HUDEP-2 (cell line): Measurements from ENCODE around the gene CTXN1.
"Not testable (repeated sequence)": the region's sequence is repeated elsewhere in the genome, so short reads cannot be mapped to it uniquely, and the experiment has no call there.

ENCODE experiments used
- DNase-seq, 76 experiments: peaks; one replicate each; lab custom pipeline; 2025; ENCODE audit not compliant: unreplicated experiment in 76 of 76; lab: John Stamatoyannopoulos, UW

CTXN1 gene

DNA sequence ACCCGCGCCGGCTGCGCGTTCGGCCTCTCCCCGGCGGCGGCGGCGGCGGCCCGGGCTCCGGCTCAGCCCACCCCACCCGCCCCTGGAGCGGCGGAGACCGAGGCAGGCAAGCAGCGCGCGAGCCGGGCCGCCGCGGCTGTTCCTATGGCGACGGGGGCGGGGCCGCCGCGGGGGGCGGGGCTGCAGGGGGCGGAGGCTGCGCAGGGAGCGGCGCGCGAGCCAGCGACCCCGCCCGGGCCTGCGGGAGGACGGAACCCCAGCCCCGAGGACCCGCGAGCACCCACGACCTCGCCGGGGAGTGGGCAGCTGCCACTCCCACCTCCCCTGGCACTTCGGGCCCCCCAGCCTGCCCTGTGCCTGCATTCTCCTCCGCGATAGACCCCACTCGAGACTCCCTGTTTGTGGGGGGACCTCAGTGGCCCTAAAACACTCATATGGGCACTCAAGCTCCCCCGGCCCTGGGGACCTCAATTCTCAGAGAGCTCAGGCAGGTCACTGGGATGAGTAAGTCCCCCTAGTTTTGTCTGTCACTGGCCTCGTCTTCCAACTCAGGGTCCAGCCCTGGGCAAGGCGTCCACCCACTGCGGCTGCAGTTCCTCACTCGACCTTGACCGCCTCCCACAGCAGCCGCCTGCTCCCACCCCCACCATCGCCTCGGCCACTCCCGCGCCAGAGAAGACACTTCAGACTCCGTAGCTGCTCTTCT is at the start of gene CTXN1:
CTXN1 (minus strand) TSS at position 115 of the 706 bp plus-strand sequence. CDS start 597 bp downstream, outside the sequence.
- peak in 65 of 76 experiments; percentile 24 to 90 (median 71) for DNase-seq

DNA sequence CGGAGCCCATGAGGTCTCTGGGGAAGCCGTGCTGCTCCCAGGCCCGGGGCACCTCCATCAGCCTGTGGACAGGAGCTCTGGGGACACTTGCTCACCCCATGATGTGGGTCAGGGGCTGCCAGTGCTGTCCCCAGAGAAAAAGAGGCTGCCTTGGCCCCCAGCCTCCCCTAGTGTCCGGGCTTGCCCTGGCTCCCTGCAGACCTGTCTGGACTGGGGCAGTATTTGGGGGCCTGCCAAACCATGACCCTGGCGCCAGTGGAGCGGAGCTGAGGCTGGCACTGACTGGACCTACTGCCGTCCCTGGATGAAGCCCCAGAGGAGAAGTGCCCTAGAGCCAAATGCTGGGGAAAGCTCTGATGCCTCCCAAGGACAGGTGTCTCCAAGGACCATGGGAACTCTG is 49.1 kb upstream of the CTXN1 start:
- no peak for DNase-seq

DNA sequence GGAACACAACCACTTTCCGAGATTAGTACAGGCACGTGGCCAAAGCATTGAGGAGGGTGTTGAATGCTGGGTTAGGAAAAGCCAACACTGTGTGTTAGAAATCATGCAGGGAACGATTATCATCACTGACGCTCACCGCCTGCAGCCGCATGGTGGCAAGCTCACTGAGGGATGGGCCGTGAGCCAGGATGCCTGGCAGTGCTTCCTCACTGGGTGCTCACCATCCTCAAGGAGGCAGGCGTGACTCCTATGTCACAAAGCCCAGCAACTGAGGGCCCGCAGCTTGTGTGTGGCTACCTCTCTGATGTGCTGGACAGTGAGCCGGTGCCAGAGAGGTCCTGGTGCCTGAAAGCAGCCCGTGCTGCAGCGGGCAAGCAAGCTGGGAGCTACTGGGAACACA is 47.9 kb upstream of the CTXN1 start:
- no peak for DNase-seq

DNA sequence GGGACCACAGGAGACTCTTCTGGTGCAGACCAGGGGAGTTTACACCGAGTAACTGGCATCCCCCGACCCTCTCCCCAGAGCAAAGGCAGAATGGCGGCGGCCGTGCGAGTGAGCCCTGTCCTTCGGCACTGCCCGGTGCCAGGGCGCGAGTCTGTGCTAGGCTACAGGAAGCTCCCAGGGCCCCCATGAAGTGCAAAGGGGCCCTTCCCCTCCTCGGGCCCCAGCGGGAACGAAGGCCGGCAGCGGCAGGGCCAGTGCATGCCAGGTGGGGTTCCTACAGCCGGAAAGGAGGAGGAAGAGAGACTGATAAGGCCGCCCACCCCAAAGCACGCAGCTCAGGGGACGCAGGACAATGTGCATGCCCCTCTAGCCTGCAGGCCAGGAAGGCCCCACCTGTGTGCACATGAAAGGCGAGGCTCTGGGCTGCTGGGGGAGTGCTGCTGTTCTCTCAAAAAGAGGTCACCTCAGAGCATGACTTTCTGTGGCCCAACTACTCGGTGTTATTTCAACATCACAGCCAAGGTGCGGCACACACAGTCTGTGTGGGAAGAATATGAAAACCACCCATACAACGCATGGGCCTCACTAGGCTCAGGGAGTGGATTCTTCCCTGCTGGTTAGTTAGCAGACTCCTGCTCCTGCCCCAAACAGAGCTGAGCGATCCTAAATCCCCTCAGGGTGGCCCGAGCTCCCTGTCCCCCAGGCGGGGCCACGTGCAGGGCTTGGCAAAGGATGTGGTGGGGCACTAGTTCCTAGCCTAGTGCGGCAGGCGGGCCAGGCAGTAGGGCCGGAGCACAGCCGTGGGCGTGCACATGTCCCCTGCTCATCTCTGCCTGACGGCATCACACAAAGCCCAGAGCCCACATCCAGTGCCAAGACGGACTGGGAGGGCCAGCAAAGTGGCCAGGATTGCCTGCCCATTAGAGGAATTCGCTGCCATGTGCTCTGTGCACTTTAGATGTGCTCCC is 45.9 kb upstream of the CTXN1 start:
- DNase-seq = no peak

DNA sequence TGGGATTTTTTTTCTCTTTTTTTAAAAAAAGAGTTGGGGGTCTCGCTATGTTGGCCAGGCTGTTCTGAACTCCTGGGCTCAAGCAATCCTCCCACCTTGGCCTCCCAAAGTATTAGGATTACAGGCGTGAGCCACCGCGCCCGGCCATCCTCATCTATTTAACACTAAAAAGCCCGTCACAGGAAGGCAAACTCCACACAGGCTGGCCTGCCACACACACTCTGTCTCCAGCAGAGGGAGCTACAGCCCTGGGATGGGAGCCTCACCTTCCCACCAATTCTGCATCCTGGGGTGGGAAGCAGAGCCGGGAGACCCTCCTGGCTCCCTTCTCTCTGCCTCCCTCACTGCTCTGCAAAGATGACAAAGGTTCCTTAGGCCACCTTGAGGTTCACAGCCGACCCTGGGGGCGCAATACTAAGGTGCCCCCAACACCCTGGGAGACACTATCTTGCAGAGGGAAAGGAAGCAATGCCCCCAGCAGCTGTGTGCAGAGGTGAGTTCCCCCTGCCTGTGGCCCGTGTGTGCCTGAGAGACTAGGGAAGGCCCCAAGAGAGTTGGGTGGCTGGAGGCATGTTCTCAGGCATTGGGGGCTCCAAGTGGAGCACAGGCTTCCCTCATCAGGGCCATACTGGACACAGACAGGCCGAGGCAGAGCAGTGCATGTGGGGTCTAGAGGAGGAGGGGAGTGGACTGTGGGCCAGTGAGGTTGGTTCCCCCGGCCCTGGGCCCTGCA is 44.9 kb upstream of the CTXN1 start:
- peak in 42 of 76 experiments; percentile 7 to 59 (median 35) for DNase-seq

DNA sequence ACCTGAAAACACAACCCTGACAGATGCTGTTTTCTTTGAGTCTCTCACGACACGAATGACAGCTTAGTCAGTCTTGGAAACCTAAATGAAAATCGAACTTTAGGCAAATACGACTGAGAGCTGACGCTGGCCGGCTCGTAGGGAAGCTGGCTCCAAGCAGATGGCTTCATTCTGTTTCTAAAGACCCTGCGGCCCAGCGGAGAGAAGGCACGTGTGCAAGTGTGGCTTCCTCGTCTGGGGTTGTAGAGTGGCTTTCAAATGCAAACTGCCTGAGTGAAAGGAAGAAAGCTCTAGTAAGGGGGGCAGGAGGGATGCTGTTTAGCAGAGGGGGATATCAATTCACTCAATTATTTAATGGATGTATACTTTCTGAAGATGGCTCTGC is 43.6 kb upstream of the CTXN1 start:
- DNase-seq = no peak

DNA sequence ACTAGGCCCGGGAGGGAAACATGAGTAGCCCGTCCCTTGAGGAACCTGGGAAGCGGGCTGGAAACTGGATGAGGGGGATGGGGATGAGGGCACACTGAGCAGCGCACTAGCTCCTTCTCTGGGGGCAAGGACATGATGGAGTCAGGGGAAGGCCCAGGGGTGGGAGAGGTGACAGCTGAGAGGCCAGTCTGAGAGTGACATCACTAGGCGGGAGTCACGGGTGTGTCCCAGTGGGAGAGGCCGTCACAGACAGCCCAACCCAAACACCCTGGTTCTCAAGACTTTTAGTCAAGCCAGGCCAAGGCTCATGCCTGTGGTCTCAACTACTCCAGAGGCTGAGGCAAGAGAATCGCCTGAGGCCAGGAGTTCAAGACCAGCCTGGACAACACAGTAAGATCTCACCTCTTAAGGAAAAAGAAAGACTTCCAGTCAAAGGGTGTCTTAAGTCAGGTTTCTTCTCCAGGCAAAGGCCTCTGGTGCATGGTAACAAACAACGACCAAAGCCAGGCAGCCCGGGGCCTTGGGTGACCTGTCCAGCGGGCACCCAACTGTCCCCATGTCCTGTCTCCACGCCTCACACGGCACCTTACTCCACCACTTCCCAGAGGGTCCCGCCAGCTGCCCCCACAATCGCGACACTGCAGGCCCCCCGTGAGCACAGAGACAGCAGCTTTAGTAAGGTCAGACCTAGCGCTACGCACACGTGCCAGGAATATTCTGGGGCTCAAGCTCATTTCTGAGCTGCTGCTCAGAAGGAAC is 43.0 kb upstream of the CTXN1 start:
- DNase-seq = peak in 37 of 76 experiments; percentile 5 to 62 (median 28)

DNA sequence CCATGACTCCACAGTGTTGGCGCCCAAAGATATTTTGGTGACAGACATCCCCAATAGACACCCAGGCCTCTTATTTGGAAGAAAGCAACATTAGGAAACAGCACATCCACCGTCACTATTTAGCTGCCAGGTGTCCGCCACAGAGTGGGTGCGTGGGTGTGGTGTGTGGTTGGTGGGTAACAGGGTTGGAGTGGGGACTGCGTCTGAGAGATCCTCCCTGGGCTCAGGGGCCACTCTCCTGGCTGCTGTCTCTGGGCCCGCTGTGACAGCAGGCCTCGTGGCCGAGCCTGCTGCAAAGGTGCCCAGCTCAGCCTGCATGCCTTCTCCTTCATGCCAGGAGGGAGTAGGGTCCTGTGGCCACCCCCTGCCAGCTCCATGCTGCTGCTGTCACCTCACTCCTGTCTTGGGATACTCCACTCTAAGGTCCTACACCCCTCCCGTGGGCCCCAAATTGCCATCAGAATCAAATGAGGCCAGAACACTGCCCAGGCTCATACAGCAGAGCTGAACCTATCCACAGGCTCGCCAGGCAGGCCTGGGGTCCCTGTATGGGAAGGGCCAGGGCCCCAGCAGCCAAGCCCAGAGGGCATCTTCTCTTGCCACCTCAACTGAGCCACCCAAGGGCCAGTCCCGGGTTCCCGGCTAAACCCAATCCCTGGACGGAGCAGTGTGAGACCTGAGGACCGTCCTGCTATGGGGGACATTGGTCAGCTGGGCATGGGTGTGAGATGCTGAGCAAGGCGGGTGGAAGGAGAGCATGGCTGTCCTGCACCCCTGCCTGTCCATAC is 42.3 kb upstream of the CTXN1 start:
- DNase-seq = no peak

DNA sequence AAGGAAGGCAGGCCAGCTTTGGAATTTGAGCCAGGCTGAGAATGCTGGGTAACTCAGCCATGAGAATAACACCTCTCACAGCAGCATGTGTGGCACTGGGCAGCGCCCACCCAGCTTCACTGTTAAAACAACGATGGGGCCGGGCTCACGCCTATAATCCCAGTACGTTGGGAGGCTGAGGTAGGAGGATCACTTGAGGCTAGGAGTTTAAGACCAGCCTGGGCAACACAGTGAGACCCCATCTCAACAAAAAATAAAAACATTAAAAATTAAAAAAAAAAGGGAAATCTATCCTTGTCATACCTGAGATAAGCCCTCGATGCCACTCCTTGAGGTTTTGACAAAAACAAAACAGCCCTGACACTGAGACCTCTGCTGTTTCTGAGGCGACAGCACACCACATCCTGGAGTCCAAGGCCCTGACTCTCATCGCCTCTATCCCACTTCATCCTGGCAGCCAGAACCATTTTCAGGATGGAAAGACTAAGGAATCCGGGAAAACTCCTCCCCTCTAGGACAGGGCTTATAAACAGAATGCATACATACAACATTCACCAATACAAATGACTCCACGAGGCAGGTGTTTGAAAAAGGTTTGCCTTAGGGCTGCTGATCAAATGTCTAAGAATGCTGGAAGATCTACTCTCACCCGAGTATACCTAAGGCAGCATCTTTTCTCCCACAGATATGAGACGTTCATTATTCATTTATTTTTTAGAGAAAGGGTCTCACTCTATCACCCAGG is 40.2 kb upstream of the CTXN1 start:
- DNase-seq = no peak

DNA sequence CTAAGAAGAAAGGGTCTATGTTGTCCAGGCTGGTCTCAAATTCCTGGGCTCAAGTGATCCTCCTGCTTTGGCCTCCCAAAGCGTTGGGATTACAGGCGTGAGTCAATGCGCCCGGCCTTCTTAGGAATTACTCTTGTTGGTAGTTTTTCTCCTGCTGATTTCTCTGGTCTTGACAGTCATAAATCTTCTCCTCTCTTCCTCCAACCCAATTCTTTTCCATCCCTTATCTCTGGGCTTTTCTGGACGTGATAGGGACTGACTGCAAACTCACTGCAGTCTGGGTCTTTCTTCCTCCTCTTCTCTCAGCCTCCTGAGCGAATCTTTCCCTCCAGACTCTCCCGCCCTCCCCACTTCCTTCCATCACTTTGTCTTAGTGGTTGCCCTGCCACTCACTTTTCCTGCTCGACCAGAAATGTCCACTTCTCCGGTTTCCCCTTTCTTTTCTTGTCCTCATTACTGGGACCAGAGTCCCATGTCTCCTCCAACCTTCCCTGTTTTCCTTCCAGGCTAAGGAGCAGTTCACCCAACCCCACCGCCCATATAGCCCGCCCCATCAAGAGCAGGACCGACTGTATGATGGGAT is 39.4 kb upstream of the CTXN1 start:
- DNase-seq = no peak

DNA sequence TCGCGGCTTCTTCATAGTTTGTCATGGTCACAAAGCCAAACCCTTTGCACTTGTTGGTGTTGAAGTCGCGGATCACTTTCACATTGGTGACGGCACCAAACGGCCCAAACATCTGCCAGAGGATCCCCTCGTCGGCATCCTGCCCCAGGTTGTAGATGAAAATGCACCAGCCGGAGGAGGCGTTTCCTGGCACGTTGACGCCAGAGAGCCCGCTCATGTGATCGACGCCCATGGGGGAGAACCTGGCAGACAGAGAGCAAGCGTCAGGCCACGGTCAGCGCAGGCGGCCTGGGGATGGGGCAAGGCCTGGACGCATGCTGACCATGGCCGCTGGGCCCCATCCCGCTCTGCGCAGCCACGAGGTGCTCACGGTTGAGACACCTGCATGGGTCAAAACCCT is 37.6 kb upstream of the CTXN1 start:
- DNase-seq = no peak

DNA sequence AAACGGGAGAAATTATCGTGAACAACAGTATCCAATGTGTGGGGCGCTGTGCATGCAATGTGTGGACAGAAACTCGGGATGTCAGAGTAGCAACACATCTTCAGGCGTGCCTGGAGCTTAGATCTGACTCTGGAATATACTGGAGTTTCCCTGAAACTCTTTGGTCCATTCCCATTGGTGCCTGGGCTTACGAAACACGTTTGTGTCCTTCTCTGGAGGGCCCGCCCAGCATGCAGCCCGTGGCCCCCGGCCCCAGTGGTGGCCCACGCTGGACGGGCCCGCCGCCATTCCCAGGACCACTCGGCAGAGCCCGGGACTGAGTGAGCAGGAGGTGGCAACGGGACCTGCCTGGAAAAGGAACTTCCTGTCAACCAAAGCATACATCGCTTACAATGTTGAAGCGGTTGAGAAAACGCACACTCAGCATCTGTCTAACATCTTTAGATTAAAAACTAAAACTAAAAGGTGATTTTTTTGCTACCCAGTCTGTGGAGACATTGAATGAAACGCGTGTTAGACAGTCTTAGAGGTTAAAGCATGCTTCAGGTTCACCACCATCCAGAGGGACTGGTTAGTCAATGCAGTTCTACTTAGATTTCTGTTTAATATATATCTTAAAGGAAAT is 36.8 kb upstream of the CTXN1 start:
- DNase-seq = no peak

DNA sequence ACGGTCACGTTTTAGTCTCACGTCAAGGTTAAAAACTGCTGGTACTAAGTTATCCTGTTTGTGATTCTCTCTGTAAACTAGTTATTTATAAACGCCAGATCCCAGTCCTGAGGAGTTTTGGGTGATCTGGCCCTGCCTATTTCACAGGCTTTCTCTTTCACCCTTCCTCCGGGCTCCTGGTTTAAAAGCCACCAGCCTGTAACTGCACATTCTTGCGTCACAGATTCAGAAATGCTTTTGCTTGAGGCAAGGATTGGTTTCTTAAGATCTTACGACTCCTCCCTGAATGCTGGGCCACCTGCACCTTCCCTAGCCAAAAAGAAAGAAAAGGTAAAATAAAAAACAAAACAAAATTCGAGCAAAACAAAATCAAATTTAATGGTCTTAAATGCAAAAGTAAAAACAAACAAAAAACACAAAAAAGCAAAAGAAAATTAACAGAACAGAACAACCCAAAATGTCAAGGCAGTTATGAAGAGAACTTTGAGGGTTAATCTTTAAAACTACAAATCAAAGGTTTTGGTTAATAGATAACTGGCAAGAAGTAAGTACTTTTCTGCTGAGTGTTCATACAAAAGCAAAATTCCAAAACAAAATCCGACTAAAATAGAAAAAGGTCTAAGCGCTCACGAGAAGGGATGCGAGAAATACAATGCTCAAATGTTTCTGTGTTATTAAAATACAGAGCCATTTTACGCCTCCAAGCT is 36.1 kb upstream of the CTXN1 start:
- DNase-seq = no peak

DNA sequence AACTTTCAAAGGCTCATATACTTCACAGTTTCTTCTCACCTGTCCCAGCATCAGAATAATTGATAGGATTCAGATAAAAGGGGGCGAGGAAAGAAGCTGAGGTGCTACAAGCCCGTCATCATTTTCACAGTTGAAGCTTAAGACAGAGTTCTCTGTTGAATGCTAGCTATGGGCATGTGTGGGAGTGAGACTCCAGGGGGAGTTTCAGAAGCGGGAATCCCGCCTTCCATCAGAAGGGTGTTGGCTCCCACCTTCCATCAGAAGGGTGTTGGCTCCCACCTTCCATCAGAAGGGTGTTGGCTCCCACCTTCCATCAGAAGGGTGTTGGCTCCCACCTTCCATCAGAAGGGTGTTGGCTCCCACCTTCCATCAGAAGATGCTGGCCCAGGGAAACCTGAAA is 35.1 kb upstream of the CTXN1 start:
- not testable (repeated sequence) for DNase-seq

DNA sequence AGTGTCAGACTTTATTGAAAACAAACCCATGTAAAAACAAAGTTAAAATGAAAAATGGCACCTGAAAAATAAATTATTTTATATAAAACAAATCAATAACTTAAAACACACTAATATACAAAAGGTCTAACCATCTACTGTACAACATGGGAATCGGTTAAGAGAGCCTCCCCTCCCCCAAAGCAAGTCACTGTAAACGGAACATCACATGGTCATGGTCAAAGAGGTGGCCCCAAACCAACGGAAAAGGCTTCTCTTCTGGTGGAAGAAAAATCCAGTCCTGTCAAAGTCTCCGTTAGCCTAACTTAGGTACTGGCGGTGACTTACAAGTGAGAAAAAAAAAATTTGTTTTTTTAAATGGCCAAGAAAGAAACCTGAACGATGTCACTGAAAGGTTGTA is 33.3 kb upstream of the CTXN1 start:
- peak in 2 of 76 experiments; percentile 26 to 37 for DNase-seq

DNA sequence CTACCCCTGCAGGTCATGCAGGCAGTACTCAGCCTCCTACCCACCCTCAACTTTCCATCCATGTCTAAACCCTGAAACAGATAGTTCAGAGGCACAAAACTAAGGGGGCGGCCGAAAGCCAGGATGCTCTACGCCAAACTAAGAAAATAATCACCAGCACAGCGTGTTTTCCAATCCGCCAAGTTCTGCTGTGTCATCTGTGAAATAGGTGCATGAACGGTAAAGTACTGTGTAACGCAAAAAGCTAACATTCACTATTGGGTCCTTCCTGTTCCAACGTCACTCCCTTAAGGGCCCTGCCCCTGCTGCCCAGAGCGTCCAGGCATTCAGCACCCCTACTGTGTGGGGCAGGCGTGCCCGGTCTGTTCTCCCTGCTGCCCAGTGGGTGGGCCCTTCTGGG is 29.8 kb upstream of the CTXN1 start:
- no peak for DNase-seq

DNA sequence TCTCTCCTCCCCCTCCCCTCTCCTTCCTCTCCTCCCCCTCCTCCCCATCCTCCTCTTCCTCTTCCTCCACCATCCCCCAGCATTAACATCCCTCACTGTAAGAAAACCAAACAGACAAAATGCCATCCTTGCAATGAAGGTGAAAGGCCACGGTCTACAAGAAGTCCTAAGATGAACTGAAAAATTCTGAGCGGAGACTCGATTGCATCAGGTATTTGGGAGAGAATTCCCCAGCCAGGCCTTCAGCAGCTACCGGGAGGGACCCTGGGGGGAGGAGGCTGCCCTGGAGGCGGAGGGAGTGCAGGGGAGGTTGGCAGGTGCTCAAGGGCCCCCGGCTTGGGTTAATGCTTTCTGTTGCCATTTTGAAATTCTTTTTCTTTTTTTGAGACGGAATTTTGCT is 27.6 kb upstream of the CTXN1 start:
- DNase-seq = no peak

DNA sequence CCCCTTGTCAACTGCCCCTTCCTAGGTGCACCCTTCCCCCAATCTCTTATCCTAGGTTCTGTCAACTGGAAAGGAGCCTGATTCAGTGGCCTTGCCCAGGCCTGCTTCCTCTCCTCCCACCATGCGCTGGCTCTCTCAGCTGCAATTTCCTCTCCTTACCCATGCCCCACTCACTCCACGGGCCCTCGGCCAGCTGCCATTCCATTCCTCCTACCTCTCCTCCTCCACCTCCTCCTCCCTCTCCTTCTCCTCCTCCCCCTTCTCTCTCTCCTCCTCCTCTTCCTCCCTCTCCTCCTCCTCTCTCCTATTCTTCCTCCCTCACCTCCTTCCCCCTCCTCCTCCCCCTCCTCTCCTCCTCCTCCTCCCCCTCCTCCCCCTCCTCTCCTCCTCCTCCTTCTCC is 27.1 kb upstream of the CTXN1 start:
- no peak for DNase-seq
